Uterus (tissue), 4 donors: ENCODE data around the gene MYZAP. TPM values are rescaled to one million over a fixed set of nuclear protein-coding genes. Genes with fewer than 3 reads are reported as not detected.

ENCODE experiments used
- DNase-seq, 2 donors: peaks; one replicate each; pipeline ENCODE4 v3.0.0-alpha.2; 2019 to 2020
- H3K27ac ChIP-seq, 2 donors: fragments of 200-600 bp; sonication (generic); 1 replicate in 1 of 2; 2 replicates in 1 of 2; pipeline ENCODE4 v1.5.1; 2016 to 2018
- H3K27me3 ChIP-seq, 2 donors: fragments of 200-600 bp; sonication (generic); one replicate each; pipeline ENCODE4 v1.5.1; 2018 to 2019; ENCODE audit warnings: control low read depth in 1 of 2
- H3K36me3 ChIP-seq, 2 donors: fragments of 200-600 bp; sonication (generic); one replicate each; pipeline ENCODE4 v1.5.1; 2019; ENCODE audit warnings: control low read depth in 1 of 2
- H3K4me1 ChIP-seq, 2 donors: fragments of 200-600 bp; sonication (generic); one replicate each; pipeline ENCODE4 v1.5.1; 2018 to 2019; ENCODE audit warnings: control low read depth in 1 of 2
- H3K4me3 ChIP-seq, 2 donors: fragments of 200-600 bp; sonication (generic); 1 replicate in 1 of 2; 2 replicates in 1 of 2; pipeline ENCODE4 v1.5.1; 2018 to 2019; ENCODE audit warnings: mild to moderate bottlenecking in 1 of 2
- H3K9me3 ChIP-seq, 2 donors: fragments of 200-600 bp; sonication (generic); one replicate each; pipeline ENCODE4 v1.5.1; 2019; ENCODE audit warnings: control low read depth in 1 of 2
- POLR2A ChIP-seq, 2 donors: fragments of 450-650 bp; IDR thresholded peaks; one replicate each; pipeline ENCODE4 v1.6.1; 2016; ENCODE audit warnings: antibody characterized with exemption in 2 of 2, mild to moderate bottlenecking in 1 of 2, moderate library complexity in 1 of 2
- intact Hi-C: fragments of 100-400 bp; cut with DNase I; formaldehyde crosslinking; loops from one replicate; pipeline ENCODE4 v1.15.1; 2023; ENCODE audit warnings: low total_unique reads
- total RNA-seq, 4 donors: library from RNA; depleted of rRNA in 3 of 4; stranded (reverse); fragments of >200 nt in 3 of 4; gene quantifications; one replicate each; pipeline versions ENCODE4 v1.1.0 to v1.2.4, GENCODE V29; 2014 to 2023
- TF ChIP-seq, protein P1 (sequence below), 4 experiments: fragments of 200-600 bp in 2 of 4; fragments of 450-650 bp in 2 of 4; sonication (generic) in 2 of 4; IDR thresholded peaks; one replicate each; pipeline ENCODE4 v1.5.1; 2016 to 2019; ENCODE audit warnings: antibody characterized with exemption in 4 of 4, mild to moderate bottlenecking in 2 of 4, moderate library complexity in 1 of 4
- donor health status: DM: yes; HTN: yes; CAD: no.

Gene MYZAP
- total RNA-seq, 4 donors from 2014 or later, result 7.7 to 22.5 (median 18.2) TPM

DNA sequence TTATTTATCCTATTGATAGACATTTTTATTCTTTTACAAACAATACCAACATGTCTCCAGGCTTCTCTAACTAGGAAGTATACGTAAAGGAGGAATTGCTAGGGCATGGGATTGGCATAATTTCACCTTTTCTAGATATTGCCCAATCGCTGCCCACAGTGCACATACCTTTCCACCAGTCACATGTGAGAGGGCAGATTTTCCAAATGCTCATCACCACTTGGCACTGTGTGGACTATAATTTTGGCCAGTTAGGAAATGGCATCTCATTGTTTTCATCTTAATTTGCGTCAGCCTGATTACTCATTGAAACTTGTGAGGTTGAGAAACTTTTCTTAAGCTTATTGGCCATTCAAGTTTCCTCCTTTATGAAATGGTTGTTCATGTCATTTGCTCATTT lies 57.4 kb downstream of the MYZAP start:
- no peak for DNase-seq
- Histone ChIP-seq H3K27ac (no peak overlapping the region), H3K27me3 (no peaks in the 10 kb centered on the region), H3K36me3 (no peaks in the 10 kb centered on the region), H3K4me3 (no peak overlapping the region), H3K4me1 (no peaks in the 10 kb centered on the region), H3K9me3 (no peaks in the 10 kb centered on the region)
- intact Hi-C loops, result no loop called here
- TF ChIP-seq, protein P1, sequence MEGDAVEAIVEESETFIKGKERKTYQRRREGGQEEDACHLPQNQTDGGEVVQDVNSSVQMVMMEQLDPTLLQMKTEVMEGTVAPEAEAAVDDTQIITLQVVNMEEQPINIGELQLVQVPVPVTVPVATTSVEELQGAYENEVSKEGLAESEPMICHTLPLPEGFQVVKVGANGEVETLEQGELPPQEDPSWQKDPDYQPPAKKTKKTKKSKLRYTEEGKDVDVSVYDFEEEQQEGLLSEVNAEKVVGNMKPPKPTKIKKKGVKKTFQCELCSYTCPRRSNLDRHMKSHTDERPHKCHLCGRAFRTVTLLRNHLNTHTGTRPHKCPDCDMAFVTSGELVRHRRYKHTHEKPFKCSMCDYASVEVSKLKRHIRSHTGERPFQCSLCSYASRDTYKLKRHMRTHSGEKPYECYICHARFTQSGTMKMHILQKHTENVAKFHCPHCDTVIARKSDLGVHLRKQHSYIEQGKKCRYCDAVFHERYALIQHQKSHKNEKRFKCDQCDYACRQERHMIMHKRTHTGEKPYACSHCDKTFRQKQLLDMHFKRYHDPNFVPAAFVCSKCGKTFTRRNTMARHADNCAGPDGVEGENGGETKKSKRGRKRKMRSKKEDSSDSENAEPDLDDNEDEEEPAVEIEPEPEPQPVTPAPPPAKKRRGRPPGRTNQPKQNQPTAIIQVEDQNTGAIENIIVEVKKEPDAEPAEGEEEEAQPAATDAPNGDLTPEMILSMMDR (IDR thresholded peaks at IDR 0.05), result no peak
- no peak for TF ChIP-seq POLR2A (IDR thresholded peaks at IDR 0.05)

DNA sequence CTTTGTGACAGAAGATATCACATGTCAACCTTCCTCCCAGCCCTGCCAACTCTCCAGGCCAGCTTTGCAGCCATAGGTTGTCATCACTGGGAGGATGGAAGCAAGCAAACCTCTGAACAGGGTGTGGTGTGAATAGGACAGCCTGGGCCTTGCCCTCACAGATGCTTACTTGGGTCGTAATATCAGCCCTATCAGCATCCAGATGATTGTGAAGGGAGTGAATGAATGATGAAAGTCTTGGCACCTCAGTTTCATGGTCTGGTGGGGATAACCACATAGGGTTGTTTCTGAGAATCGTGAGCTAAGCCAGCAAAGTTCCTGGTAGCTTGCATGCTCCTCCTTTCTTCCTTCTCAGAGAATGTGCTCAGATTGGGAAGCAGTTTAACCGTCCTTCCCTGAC lies 59.7 kb downstream of the MYZAP start:
- H3K4me1 ChIP-seq, result no peaks in the 10 kb centered on the region
- no peaks in the 10 kb centered on the region for H3K9me3 ChIP-seq
- no peak overlapping the region for H3K4me3 ChIP-seq
- no peak overlapping the region for H3K27ac ChIP-seq
- intact Hi-C loops, result no loop called here
- TF ChIP-seq, protein P1 (IDR thresholded peaks at IDR 0.05), result no peak
- no peak for TF ChIP-seq POLR2A (IDR thresholded peaks at IDR 0.05)
- no peak for DNase-seq
- no peaks in the 10 kb centered on the region for H3K36me3 ChIP-seq
- no peaks in the 10 kb centered on the region for H3K27me3 ChIP-seq

DNA sequence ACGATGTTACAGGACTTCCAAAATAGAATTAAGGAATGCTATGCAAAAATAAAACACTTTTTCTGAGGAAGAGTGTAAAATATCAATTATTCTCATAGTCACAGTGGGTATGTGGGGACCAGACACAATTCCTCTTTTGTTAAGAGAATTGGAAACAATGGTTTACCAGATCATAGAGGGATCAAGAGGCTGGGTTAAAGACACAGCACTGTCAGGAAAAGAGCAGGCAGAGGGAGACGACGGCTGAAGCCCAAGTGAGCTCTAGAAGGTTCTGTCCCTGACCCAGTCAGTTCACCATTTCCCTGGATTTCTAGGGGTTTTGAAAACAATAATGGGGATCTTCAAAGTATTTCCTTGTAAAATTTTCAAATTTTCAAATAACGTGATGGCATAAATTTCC lies 60.8 kb downstream of the MYZAP start:
- no peak for TF ChIP-seq POLR2A (IDR thresholded peaks at IDR 0.05)
- TF ChIP-seq, protein P1 (IDR thresholded peaks at IDR 0.05), result no peak
- H3K36me3 ChIP-seq, result no peaks in the 10 kb centered on the region
- no peak overlapping the region for H3K4me3 ChIP-seq
- no peaks in the 10 kb centered on the region for H3K27me3 ChIP-seq
- no peak overlapping the region for H3K27ac ChIP-seq
- H3K4me1 ChIP-seq, result no peaks in the 10 kb centered on the region
- intact Hi-C loops, result no loop called here
- DNase-seq, result no peak
- no peaks in the 10 kb centered on the region for H3K9me3 ChIP-seq

DNA sequence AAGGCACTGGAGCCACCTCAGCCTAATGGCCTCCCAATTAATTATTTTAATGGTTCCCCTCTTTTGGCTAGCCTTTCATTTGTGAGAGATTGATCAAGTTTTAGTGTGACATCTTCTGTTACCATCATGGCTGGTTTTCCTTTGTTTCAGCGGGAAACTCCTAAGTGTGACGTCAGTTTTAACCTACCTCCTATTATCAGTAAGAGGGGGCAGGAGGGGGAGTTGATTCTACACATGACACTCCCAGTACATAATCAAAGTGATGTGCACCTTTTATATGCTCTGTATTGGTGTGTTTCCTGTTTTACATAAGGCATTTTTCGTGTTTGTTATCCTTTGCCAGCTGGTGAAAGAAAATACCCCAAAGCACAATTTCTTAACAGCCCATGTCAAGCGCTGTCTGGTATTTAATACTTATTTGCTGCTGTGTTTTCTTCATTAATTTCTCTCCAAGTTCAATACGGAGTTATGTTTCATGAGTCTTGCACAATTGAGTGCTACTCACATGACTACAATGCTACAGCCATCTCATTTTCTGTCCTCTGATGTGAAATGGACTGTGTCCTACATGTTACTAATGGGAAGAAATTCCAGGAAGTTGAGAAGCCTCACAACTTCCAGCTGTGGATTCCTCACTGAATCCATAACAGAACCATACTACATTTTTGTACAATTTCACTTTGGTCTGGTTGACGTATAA lies 62.6 kb downstream of the MYZAP start:
- intact Hi-C loops, result no loop called here
- H3K36me3 ChIP-seq, result no peaks in the 10 kb centered on the region
- no peak for TF ChIP-seq POLR2A (IDR thresholded peaks at IDR 0.05)
- TF ChIP-seq, protein P1 (IDR thresholded peaks at IDR 0.05), result no peak
- no peak for DNase-seq
- H3K9me3 ChIP-seq, result no peaks in the 10 kb centered on the region
- no peaks in the 10 kb centered on the region for H3K4me1 ChIP-seq
- peak overlapping the region in 1 of 2 donors; percentile 41 for H3K27ac ChIP-seq
- no peaks in the 10 kb centered on the region for H3K27me3 ChIP-seq
- H3K4me3 ChIP-seq, result no peak overlapping the region

DNA sequence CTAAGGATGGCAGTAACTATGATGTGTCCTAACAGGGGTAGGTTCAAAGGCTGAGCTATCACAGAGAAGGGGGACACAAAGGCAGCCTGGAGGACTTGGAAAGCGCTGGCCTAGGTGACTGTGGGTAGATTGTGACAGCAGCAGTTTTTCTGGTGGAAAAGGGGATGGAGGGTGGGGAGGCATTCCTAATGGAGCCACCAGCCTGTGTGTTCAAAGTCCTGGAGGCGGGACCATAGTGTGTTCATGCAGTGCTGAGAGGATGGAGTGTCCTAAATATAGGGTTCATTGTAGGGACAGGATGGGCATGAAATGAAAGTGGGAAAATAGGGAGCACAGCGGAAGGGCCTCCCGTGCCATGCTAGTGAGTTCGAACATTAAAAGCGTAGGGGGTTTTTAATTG lies 63.3 kb downstream of the MYZAP start:
- no peak for DNase-seq
- intact Hi-C loops, result no loop called here
- Histone ChIP-seq H3K27me3 (no peaks in the 10 kb centered on the region), H3K36me3 (no peaks in the 10 kb centered on the region), H3K27ac (peak overlapping the region in 1 of 2 donors; percentile 41), H3K9me3 (no peaks in the 10 kb centered on the region), H3K4me3 (no peak overlapping the region), H3K4me1 (no peaks in the 10 kb centered on the region)
- no peak for TF ChIP-seq POLR2A (IDR thresholded peaks at IDR 0.05)
- TF ChIP-seq, protein P1 (IDR thresholded peaks at IDR 0.05), result no peak
